Parathyroid adenoma (tissue), 2 donors: ENCODE results near the gene GPR142.

Experiments
- H2AFZ ChIP-seq: fragments of 300-600 bp; sonication (generic); one replicate; pipeline ENCODE4 v1.7.0; 2017; ENCODE audit warnings: antibody characterized with exemption, mild to moderate bottlenecking
- H3K27ac ChIP-seq: fragments of 300-600 bp; sonication (generic); one replicate; pipeline ENCODE4 v1.7.0; 2017
- H3K27me3 ChIP-seq: fragments of 300-600 bp; sonication (generic); one replicate; pipeline ENCODE4 v1.7.0; 2017; ENCODE audit warnings: low read length; ENCODE audit not compliant: control insufficient read depth, insufficient read depth
- H3K36me3 ChIP-seq: fragments of 300-600 bp; sonication (generic); one replicate; pipeline ENCODE4 v1.7.0; 2017; ENCODE audit warnings: low read length; ENCODE audit not compliant: control insufficient read depth, insufficient read depth
- H3K4me1 ChIP-seq: fragments of 300-600 bp; sonication (generic); one replicate; pipeline ENCODE4 v1.7.0; 2017; ENCODE audit warnings: control low read depth
- H3K4me2 ChIP-seq: fragments of 300-600 bp; sonication (generic); one replicate; pipeline ENCODE4 v1.7.0; 2017; ENCODE audit warnings: low read length
- H3K4me3 ChIP-seq: fragments of 300-600 bp; sonication (generic); one replicate; pipeline ENCODE4 v1.7.0; 2017; ENCODE audit warnings: low read depth, low read length
- H3K79me2 ChIP-seq: fragments of 300-600 bp; sonication (generic); one replicate; pipeline ENCODE4 v1.7.0; 2017; ENCODE audit warnings: control low read depth
- H3K9ac ChIP-seq: fragments of 300-600 bp; sonication (generic); one replicate; pipeline ENCODE4 v1.7.0; 2017; ENCODE audit warnings: mild to moderate bottlenecking
- H3K9me3 ChIP-seq: fragments of 300-600 bp; sonication (generic); one replicate; pipeline ENCODE4 v1.7.0; 2017; ENCODE audit warnings: low read length; ENCODE audit not compliant: control insufficient read depth
- TF ChIP-seq, protein P1 (sequence below): fragments of 300-600 bp; sonication (generic); IDR thresholded peaks from one replicate; pipeline ENCODE4 v1.7.0; 2017; ENCODE audit warnings: antibody characterized with exemption, mild to moderate bottlenecking
- donor health status: primary hyperparathyroidism.

Gene GPR142

DNA sequence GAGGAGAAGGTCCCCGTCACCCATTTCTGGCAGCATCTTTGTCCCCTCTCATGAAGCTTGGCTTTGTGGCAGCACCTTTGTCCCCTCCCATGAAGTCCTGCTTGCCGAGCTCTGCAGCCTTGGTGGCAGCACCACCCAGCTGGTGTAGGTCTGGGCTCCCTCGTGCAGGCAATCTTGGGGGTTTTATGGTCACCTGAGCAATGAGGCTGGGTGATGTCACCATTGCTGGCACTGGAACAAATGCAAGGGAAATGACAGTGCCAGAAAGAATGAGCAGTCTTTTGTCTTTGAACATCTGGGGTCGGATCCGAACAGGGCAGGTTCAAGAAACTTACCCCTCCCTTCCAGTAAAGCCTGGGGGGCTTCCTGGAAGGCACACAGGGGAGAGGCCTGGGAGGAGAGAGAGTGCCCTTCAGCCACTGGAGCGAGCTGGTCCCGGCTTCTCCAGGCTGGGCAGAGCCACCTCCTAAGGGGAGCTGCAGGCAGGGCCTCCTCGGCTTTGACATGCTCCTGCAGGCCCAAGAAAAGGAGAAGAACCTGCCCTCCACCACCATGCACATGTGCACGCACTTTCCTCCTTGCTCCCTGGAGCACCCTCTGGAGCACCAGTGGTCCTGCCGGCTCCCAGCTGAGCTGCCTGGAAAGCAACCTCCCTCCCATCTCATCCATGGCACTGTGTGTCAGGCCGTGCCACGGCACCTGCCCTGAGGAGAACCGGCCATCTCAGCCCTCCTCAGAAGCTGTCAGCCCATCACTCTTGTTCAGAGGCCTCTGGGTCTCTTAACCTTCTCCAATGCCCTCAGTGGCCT, 21.7 kb upstream of the GPR142 start:
- H3K36me3 ChIP-seq = no peaks in the 10 kb centered on the region
- TF ChIP-seq, protein P1, sequence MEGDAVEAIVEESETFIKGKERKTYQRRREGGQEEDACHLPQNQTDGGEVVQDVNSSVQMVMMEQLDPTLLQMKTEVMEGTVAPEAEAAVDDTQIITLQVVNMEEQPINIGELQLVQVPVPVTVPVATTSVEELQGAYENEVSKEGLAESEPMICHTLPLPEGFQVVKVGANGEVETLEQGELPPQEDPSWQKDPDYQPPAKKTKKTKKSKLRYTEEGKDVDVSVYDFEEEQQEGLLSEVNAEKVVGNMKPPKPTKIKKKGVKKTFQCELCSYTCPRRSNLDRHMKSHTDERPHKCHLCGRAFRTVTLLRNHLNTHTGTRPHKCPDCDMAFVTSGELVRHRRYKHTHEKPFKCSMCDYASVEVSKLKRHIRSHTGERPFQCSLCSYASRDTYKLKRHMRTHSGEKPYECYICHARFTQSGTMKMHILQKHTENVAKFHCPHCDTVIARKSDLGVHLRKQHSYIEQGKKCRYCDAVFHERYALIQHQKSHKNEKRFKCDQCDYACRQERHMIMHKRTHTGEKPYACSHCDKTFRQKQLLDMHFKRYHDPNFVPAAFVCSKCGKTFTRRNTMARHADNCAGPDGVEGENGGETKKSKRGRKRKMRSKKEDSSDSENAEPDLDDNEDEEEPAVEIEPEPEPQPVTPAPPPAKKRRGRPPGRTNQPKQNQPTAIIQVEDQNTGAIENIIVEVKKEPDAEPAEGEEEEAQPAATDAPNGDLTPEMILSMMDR = no peak
- H3K27me3 ChIP-seq = no peaks in the 10 kb centered on the region
- H3K27ac ChIP-seq = no peak overlapping the region
- H3K9me3 ChIP-seq = no peaks in the 10 kb centered on the region
- no peak overlapping the region for H3K4me3 ChIP-seq
- no peak overlapping the region for H2AFZ ChIP-seq
- no peak overlapping the region for H3K4me2 ChIP-seq
- no peaks in the 10 kb centered on the region for H3K4me1 ChIP-seq
- no peak overlapping the region for H3K9ac ChIP-seq
- no peaks in the 10 kb centered on the region for H3K79me2 ChIP-seq

DNA sequence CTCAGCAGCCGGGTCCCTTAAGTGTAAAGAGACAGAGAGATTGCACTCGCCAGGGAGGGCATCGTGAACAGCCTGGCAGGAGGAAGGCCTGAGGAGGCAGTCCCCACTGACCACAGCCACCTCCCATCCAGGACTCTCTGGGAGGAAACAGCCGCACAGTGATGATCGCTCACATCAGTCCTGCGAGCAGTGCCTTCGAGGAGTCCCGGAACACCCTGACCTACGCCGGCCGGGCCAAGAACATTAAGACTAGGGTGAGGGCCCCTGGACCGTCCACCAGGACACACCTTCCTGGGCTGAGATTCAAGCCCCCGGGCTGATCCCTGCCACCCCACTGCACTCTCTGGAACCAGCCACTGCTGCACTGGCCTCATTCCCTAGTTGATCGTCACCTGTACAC, 19.7 kb upstream of the GPR142 start:
- Histone ChIP-seq H3K27ac (no peak overlapping the region), H3K36me3 (no peaks in the 10 kb centered on the region), H3K4me1 (no peaks in the 10 kb centered on the region), H3K27me3 (no peaks in the 10 kb centered on the region), H3K4me2 (no peak overlapping the region), H2AFZ (no peak overlapping the region), H3K9ac (no peak overlapping the region), H3K79me2 (no peaks in the 10 kb centered on the region), H3K4me3 (no peak overlapping the region), H3K9me3 (no peaks in the 10 kb centered on the region)
- TF ChIP-seq, protein P1 = no peak

DNA sequence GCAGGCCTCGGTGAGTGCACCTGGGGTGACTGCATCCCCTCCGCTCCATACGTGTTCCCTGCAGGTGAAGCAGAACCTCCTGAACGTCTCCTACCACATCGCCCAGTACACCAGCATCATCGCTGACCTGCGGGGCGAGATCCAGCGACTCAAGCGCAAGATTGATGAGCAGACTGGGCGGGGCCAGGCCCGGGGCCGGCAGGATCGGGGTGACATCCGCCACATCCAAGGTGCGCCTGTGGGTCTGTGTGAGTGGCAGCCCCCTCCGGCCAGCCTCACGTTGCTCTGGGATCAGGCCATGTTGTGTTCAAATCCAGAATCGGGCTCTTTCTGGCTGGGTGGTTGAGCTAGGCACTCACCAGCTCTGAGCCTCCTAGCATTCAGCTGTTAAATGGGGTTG, 18.2 kb upstream of the GPR142 start:
- no peaks in the 10 kb centered on the region for H3K36me3 ChIP-seq
- H3K9ac ChIP-seq = no peak overlapping the region
- H3K27ac ChIP-seq = no peak overlapping the region
- no peak overlapping the region for H3K4me2 ChIP-seq
- H3K79me2 ChIP-seq = no peaks in the 10 kb centered on the region
- no peaks in the 10 kb centered on the region for H3K9me3 ChIP-seq
- no peak overlapping the region for H2AFZ ChIP-seq
- TF ChIP-seq, protein P1 = no peak
- no peak overlapping the region for H3K4me3 ChIP-seq
- no peaks in the 10 kb centered on the region for H3K4me1 ChIP-seq
- H3K27me3 ChIP-seq = no peaks in the 10 kb centered on the region

DNA sequence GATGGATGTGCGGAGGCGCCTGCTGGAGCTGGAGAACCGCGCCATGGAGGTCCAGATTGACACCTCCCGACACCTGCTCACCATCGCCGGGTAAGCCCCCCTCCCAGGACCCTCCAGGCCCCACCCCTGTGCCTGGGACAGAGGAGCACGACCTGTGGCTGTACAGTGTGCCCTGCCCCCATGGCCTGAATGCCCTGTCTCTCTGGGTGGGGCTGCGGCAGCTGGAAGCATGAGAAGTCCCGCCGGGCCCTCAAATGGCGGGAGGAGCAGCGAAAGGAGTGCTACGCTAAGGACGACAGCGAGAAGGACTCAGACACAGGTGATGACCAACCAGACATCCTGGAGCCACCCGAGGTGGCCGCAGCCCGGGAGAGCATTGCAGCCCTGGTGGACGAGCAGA, 16.8 kb upstream of the GPR142 start:
- TF ChIP-seq, protein P1 = no peak
- Histone ChIP-seq H3K27ac (no peak overlapping the region), H3K27me3 (no peaks in the 10 kb centered on the region), H3K4me1 (no peaks in the 10 kb centered on the region), H3K36me3 (no peaks in the 10 kb centered on the region), H3K9ac (no peak overlapping the region), H3K79me2 (no peaks in the 10 kb centered on the region), H3K9me3 (no peaks in the 10 kb centered on the region), H2AFZ (no peak overlapping the region), H3K4me2 (no peak overlapping the region), H3K4me3 (no peak overlapping the region)
